HepG2 (cell line): Measurements from ENCODE around the gene GOLT1A. TPM values are rescaled to one million over a fixed set of nuclear protein-coding genes. Genes with fewer than 3 reads are reported as not detected.

Source experiments
- ATAC-seq: fragments of 200-7000 bp; cut with Tn5 transposase; 3 replicates; pipeline ENCODE4 v1.9.1; 2020; ENCODE audit warnings: mild to moderate bottlenecking, moderate library complexity
- BruUV-seq: library from RNA; stranded (reverse); fragments of 400-500 nt; replicated peaks from 2 replicates; lab custom pipeline; 2021; lab: Mats Ljungman, UMichigan
- CTCF ChIA-PET: fragments of 300-600 bp; formaldehyde crosslinking; extraction: SDS; loops from one replicate; lab custom pipeline; 2021; ENCODE audit warnings: low total read pairs, inconsistent platforms, low intra/inter-chr PET ratio; lab: Yijun Ruan, JAX
- POLR2A ChIA-PET: fragments of 350-600 bp; sonication (Branson Sonifier 250); formaldehyde crosslinking; loops from one replicate; lab custom pipeline; 2020; ENCODE audit warnings: antibody characterized with exemption, inconsistent platforms; lab: Yijun Ruan, JAX
- DNase-seq: peaks from one replicate; pipeline ENCODE4 v3.0.0-alpha.2; 2015; ENCODE audit warnings: low spot score
- FAIRE-seq: peaks from 3 replicates; lab custom pipeline; 2011; peaks lifted over from hg19 to GRCh38; lab: Jason Lieb, UNC
- H2AFZ ChIP-seq: one replicate; pipeline ENCODE4 v1.6.1; 2011; ENCODE audit warnings: low read length, inconsistent platforms
- H3K27ac ChIP-seq: fragments of 300-600 bp; 3 replicates; pipeline ENCODE4 v1.8.0; 2011; ENCODE audit warnings: mixed run types, mild to moderate bottlenecking, mixed read lengths, low read length, inconsistent platforms; ENCODE audit not compliant: insufficient read depth; ENCODE audit errors: extremely low read length
- H3K27me3 ChIP-seq, 2 experiments: fragments of 200-600 bp in 1 of 2; 2 replicates in 1 of 2; 3 replicates in 1 of 2; pipeline versions ENCODE4 v1.6.0 to v1.8.0; 2011; ENCODE audit warnings: low read length in 2 of 2, mild to moderate bottlenecking in 2 of 2, moderate library complexity in 2 of 2, inconsistent platforms in 1 of 2; ENCODE audit not compliant: insufficient read depth in 2 of 2, control insufficient read depth in 1 of 2
- H3K36me3 ChIP-seq, 2 experiments: fragments of 200-600 bp in 1 of 2; replicated peaks in 1 of 2; 2 replicates in 1 of 2; 3 replicates in 1 of 2; pipeline versions ENCODE4 v1.5.1 to v1.8.0; 2011; ENCODE audit warnings: low read length in 2 of 2, inconsistent platforms in 1 of 2; ENCODE audit not compliant: insufficient read depth in 2 of 2, control insufficient read depth in 1 of 2
- H3K4me1 ChIP-seq: 2 replicates; pipeline ENCODE4 v1.5.1; 2012; ENCODE audit warnings: low read length, inconsistent platforms; ENCODE audit not compliant: insufficient read depth
- H3K4me2 ChIP-seq: 2 replicates; pipeline ENCODE4 v1.6.0; 2011; ENCODE audit warnings: low read depth, low read length, inconsistent platforms
- H3K4me3 ChIP-seq, 3 experiments: fragments of 200-600 bp in 1 of 3; sonication (generic), shearing (Covaris generic) in 1 of 3; replicated peaks in 1 of 3; 2 replicates each; pipeline ENCODE4 v1.5.1; 2011 to 2016; ENCODE audit warnings: low read length in 3 of 3, inconsistent platforms in 2 of 3, low read depth in 2 of 3, mild to moderate bottlenecking in 2 of 3, control low read depth in 1 of 3, mixed read lengths in 1 of 3; ENCODE audit not compliant: insufficient read depth in 1 of 3
- H3K79me2 ChIP-seq: one replicate; pipeline ENCODE4 v1.6.1; 2011; ENCODE audit warnings: low read length, inconsistent platforms; ENCODE audit not compliant: insufficient read depth
- H3K9ac ChIP-seq: 2 replicates; pipeline ENCODE4 v1.6.0; 2011; ENCODE audit warnings: mild to moderate bottlenecking, low read depth, low read length, inconsistent platforms; ENCODE audit not compliant: insufficient read depth
- H3K9me3 ChIP-seq: 2 replicates; pipeline ENCODE4 v1.5.1; 2012; ENCODE audit warnings: mild to moderate bottlenecking, low read length
- H4K20me1 ChIP-seq: 2 replicates; pipeline ENCODE4 v1.6.0; 2011; ENCODE audit warnings: inconsistent platforms, mild to moderate bottlenecking, low read length, moderate library complexity; ENCODE audit not compliant: insufficient read depth
- IRX3 ChIP-seq: sonication (generic); formaldehyde crosslinking; IDR thresholded peaks from 2 replicates; pipeline ENCODE4 v1.8.1; 2023; ENCODE audit warnings: mild to moderate bottlenecking, low read depth, missing genetic modification reagents, borderline replicate concordance
- KDM1A ChIP-seq: IDR thresholded peaks from 2 replicates; pipeline ENCODE4 v1.6.1; 2016; ENCODE audit warnings: missing compliant biosample characterization
- RCOR2 ChIP-seq: IDR thresholded peaks from 2 replicates; pipeline ENCODE4 v1.6.1; 2016; ENCODE audit warnings: missing biosample characterization, missing genetic modification reagents
- SRSF4 ChIP-seq: fragments of 200-400 bp; formaldehyde crosslinking; IDR thresholded peaks from one replicate; pipeline ENCODE4 v1.6.1; 2018; ENCODE audit warnings: mild to moderate bottlenecking, low read depth, low read length, moderate library complexity; ENCODE audit not compliant: poor library complexity, severe bottlenecking
- ZMYM3 ChIP-seq: sonication (generic); formaldehyde crosslinking; IDR thresholded peaks from 2 replicates; pipeline ENCODE4 v1.5.1; 2020; ENCODE audit warnings: mild to moderate bottlenecking, missing genetic modification reagents
- ZNF687 ChIP-seq: sonication (generic); formaldehyde crosslinking; IDR thresholded peaks from 2 replicates; pipeline ENCODE4 v1.5.1; 2020; ENCODE audit warnings: mild to moderate bottlenecking, missing genetic modification reagents, moderate library complexity
- WGBS: methylation state at CpG from one replicate; pipeline ENCODE4 v1.1.6; 2017; ENCODE audit warnings: low lambda C conversion rate; 5-methylcytosine and 5-hydroxymethylcytosine counted together
- in situ Hi-C: cut with HindIII; loops from 2 replicates; pipeline ENCODE4 v1.10.0; 2017; ENCODE audit warnings: low pct_unique_long_range_greater_than_20kb; ENCODE audit not compliant: extremely low pct_ligation_motif_present
- intact Hi-C: fragments of 100-400 bp; cut with micrococcal nuclease; formaldehyde crosslinking; loops from one replicate; pipeline ENCODE4 v1.10.0; 2022; ENCODE audit not compliant: unreplicated experiment
- polyA plus RNA-seq, 8 experiments: library from polyadenylated mRNA; depleted of rRNA in 3 of 8; stranded (reverse) in 7 of 8; unstranded in 1 of 8; fragments of >200 nt; fragmentation: Illumina TruSeq in 4 of 8; extraction: Trizol in 4 of 8; gene quantifications; 2 replicates each; pipeline versions ENCODE4 v1.2.1 to v1.2.3, GENCODE V29; 2011 to 2016; ENCODE audit warnings: low read depth in 4 of 8, missing spikeins in 1 of 8, mixed read lengths in 1 of 8; ENCODE audit not compliant: insufficient read depth in 1 of 8
- total RNA-seq, 5 experiments: library from RNA; depleted of rRNA; stranded (reverse); fragments of >200 nt; fragmentation: Illumina TruSeq; extraction: Trizol; gene quantifications; 2 replicates each; pipeline ENCODE4 v1.2.3, GENCODE V29; 2016; ENCODE audit warnings: low read depth in 1 of 5

Gene GOLT1A
- total and polyA plus RNA-seq, 2 of the 13 experiments (the other 11 are each of a cell fraction or from before 2014, with no cell fraction given): 25.8 to 28.0 TPM

GRCh38 chr1:204212715-204213114 is 1.1 kb downstream of the GOLT1A start:
- H3K4me3 ChIP-seq: peak overlapping the region in 2 of 3 experiments; percentile 57 to 84; a peak in 3 of 6 replicates
- POLR2A ChIA-PET: no interaction called here
- CTCF ChIA-PET: interaction anchor here (3.7 kb wide), 1 partner anchor 151 kb away, joined by 29 read pairs; no protein-coding TSS in a partner anchor

GRCh38 chr1:204211046-204211445 is 2.7 kb downstream of the GOLT1A start:
- no peak overlapping the region for H2AFZ ChIP-seq
- 79% methylated on average over 7 of the region's 7 CpGs for WGBS
- no TSS peak for BruUV-seq
- ChIA-PET POLR2A (no interaction called here), CTCF (no interaction called here)
- FAIRE-seq (no peak), ATAC-seq (no peak), DNase-seq (no peak)
- no peaks in the 10 kb centered on the region; a peak in 1 of 5 replicates for H3K27me3 ChIP-seq
- in situ Hi-C loops: loop anchor here (5.0 kb wide), 2 partner anchors 54 to 151 kb away; no protein-coding TSS in a partner anchor
- H3K27ac ChIP-seq: no peak overlapping the region
- H3K79me2 ChIP-seq: peaks cover 16% of the 10 kb centered on the region
- no peaks in the 10 kb centered on the region for H3K36me3 ChIP-seq
- H3K9me3 ChIP-seq: no peaks in the 10 kb centered on the region
- peaks cover 9% of the 10 kb centered on the region for H4K20me1 ChIP-seq
- H3K4me2 ChIP-seq: peak overlapping the region; percentile 58
- no peak overlapping the region for H3K9ac ChIP-seq
- no peak overlapping the region for H3K4me3 ChIP-seq
- TF ChIP-seq SRSF4: no peak
- TF ChIP-seq ZNF687 (CRISPR knock-in tag): 0 out of 2 replicates have a peak, but pooled peaks have one; percentile 19
- intact Hi-C loops: loop anchor here (5.0 kb wide), 1 partner anchor 349 kb away; the partner anchor contains the start of gene SNRPE
- peaks cover 51% of the 10 kb centered on the region for H3K4me1 ChIP-seq

More at GRCh38 chr1:204212715-204213114, 1.1 kb downstream of the GOLT1A start:
- WGBS: 97% methylated on average over 3 of the region's 3 CpGs
- H2AFZ ChIP-seq: no peak overlapping the region
- TF ChIP-seq ZMYM3 (peak; percentile 86), IRX3 (CRISPR knock-in tag) (no peak), RCOR2 (CRISPR knock-in tag) (peak; percentile 60; the same call in 1 of the 2 replicates), KDM1A (CRISPR knock-in tag) (0 out of 2 replicates have a peak, but pooled peaks have one; percentile 43)
- peak overlapping the region; percentile 56; the same call in 1 of the 2 replicates for H3K9ac ChIP-seq
- peaks cover 13% of the 10 kb centered on the region for H3K79me2 ChIP-seq
- no peaks in the 10 kb centered on the region for H3K9me3 ChIP-seq
- in situ Hi-C loops (loop anchor here (5.0 kb wide), 2 partner anchors 55 to 150 kb away; no protein-coding TSS in a partner anchor), intact Hi-C loops (loop anchor here (5.0 kb wide), 1 partner anchor 350 kb away; the partner anchor contains the start of gene SNRPE)
- no peaks in the 10 kb centered on the region; a peak in 1 of 5 replicates for H3K27me3 ChIP-seq
- DNase-seq (no peak), ATAC-seq (no peak), FAIRE-seq (no peak)
- H3K27ac ChIP-seq: no peak overlapping the region
- H3K4me2 ChIP-seq: peak overlapping the region; percentile 83
- no TSS peak for BruUV-seq
- H3K4me1 ChIP-seq: peaks cover 41% of the 10 kb centered on the region
- H3K36me3 ChIP-seq: no peaks in the 10 kb centered on the region
- peaks cover 3% of the 10 kb centered on the region; the same call in 1 of the 2 replicates for H4K20me1 ChIP-seq
